GM10248 (cell line): ENCODE results near the gene SOCS1.

Experiments
- CTCF ChIA-PET: fragments of 300-600 bp; sonication (Branson Sonifier 250); formaldehyde crosslinking; extraction: SDS; loops from one replicate; lab custom pipeline; 2021; ENCODE audit warnings: antibody characterized with exemption; lab: Yijun Ruan, JAX
- POLR2A ChIA-PET: fragments of 350-650 bp; sonication (Branson Sonifier 250); formaldehyde crosslinking; extraction: SDS; loops from one replicate; lab custom pipeline; 2020; ENCODE audit warnings: antibody characterized with exemption; lab: Yijun Ruan, JAX
- DNase-seq: peaks from one replicate; pipeline ENCODE4 v3.0.0; 2012; ENCODE audit errors: extremely low spot score
- CTCF ChIP-seq: IDR thresholded peaks from 2 replicates; pipeline ENCODE4 v1.5.1; 2012; ENCODE audit warnings: mild to moderate bottlenecking, low read depth; ENCODE audit errors: extremely low read depth, missing control alignments, control extremely low read depth

The SOCS1 gene

GRCh38 chr16:11272484-11272883 is 16.5 kb upstream of the SOCS1 start:
- TF ChIP-seq CTCF = no peak
- ChIA-PET CTCF (interaction anchor here (0.9 to 2.6 kb wide), 5 partner anchors 11 to 318 kb away, joined by 3 to 7 read pairs (median 3); no protein-coding TSS in a partner anchor), POLR2A (no interaction called here)
- no peak for DNase-seq

DNA sequence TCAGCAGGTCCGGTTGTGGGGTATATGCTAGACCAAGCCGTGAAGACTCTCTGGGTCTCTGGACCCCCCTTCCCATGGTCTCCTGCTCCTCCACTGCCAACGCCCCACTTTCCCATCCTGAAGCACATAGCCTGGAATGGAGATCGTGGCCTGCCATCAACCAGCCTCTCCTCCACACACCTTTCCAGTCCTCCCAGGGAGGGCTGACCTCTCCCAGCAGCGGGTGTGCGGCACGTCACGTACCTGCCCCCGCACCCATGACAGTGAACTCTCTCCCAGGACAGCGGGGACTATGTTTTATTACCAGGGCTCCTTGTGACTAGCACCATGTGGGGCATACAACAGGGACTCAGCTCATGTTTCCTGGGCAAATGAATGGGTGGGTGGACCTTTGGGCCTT is 15.6 kb upstream of the SOCS1 start:
- DNase-seq = no peak
- TF ChIP-seq CTCF = no peak
- ChIA-PET CTCF (interaction anchor here (0.6 to 2.6 kb wide), 6 partner anchors 10 to 317 kb away, joined by 3 to 7 read pairs (median 3); partner anchors contain the start of gene SOCS1), POLR2A (interaction anchor here (1.0 kb wide), 1 partner anchor 15 kb away, joined by 4 read pairs; no protein-coding TSS in a partner anchor)

DNA sequence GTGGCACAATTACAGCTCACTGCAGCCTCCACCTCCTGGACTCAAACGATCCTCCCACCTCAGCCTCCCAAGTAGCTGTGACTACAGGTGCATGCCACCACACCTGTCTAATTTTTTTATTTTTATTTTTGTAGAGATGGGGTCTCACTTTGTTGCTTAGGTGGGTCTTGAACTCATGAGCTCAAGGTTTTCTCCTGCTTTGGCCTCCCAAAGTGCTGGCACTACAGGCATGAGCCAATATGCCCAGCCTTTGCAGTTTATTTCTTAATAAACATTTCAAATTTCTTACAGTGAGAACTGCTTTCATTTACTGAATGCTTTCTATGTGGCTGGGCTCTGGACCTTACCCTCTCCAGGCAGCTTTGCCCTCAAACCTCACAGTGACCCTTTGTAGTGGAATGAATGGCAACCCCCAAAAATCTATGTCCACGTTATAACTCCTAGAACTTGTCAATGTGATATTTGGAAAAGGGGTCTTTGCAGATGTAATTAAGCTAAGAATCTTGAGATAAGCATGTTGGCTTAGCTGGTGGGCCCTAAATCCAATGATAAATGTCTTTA is 14.7 kb upstream of the SOCS1 start:
- CTCF ChIA-PET = interaction anchor here (0.9 to 4.6 kb wide), 5 partner anchors 10 to 300 kb away, joined by 3 to 39 read pairs (median 3); partner anchors contain the start of gene SOCS1
- POLR2A ChIA-PET = no interaction called here
- no peak for TF ChIP-seq CTCF

DNA sequence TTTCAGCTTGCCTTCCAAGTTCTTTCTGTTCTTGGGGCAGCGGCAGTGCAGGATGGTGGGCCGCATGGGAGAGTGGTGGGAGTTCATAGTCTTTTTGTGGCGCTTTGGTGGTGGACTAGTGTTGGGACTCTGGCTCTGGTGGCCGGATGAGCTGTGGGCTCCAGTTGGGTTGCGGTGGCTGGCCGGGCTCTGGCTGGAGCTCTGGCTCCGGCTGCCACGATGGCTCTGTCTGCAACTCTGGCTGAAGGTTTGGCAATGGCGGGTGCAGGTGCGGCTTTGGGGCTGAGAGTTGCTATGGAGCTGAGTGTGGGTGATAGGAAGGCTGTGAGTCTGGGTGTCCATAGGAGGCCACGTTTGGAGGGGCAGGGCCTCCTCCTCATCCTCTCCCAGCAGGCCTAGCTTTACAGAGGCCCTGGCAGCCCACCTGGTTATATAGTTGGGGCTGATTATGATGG is 12.9 kb upstream of the SOCS1 start, which contains the start of gene TNP2:
Gene TNP2, minus strand, starts transcription at position 405 of the 455 bp plus-strand sequence. Its CDS starts 63 bp downstream, at position 342.
- POLR2A ChIA-PET = interaction anchor here (1.4 kb wide), 1 partner anchor 14 kb away, joined by 7 read pairs; the partner anchor contains the start of gene SOCS1
- TF ChIP-seq CTCF = no peak
- DNase-seq = no peak
- CTCF ChIA-PET = interaction anchor here (0.7 to 4.6 kb wide), 6 partner anchors 8 to 305 kb away, joined by 3 to 39 read pairs (median 4); partner anchors contain the start of gene SOCS1

More for the DNA sequence above, 14.7 kb upstream of the SOCS1 start:
- no peak for DNase-seq

DNA sequence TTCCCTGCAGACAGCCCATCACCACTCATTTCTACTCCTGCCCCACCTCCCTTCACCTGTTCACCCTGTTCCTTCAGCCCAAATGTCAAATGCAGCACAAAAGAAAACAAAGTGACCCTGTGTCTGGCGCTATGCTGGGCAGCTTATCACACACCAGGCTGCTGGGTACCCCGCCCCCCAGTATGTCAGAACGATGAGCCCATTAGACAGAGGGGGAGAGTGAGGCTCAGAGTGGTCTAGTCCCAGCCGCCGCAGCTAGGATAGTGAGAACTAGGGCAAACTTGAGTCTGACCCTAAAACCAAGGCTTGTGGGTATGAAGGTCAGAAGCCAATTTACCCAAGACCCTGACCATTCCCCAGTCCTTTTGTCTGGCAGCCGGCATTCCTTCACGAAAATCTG is 9.1 kb upstream of the SOCS1 start:
- ChIA-PET POLR2A (interaction anchor here (2.4 kb wide), 1 partner anchor 9 kb away, joined by 7 read pairs; the partner anchor contains the start of gene SOCS1), CTCF (interaction anchor here (1.5 kb wide), 1 partner anchor 68 kb away, joined by 3 read pairs; no protein-coding TSS in a partner anchor)
- TF ChIP-seq CTCF = no peak
- DNase-seq = no peak

- ChIA-PET POLR2A (interaction anchor here (2.4 kb wide), 1 partner anchor 8 kb away, joined by 7 read pairs; the partner anchor contains the start of gene SOCS1), CTCF (interaction anchor here (1.2 to 1.5 kb wide), 3 partner anchors 9 to 107 kb away, joined by 3 to 4 read pairs (median 3); partner anchors contain the start of gene SOCS1)
- no peak for TF ChIP-seq CTCF
- no peak for DNase-seq
These were observed 8.3 kb upstream of the SOCS1 start for GRCh38 chr16:11264155-11264832.
